Kidney epithelial cell (primary cell): ENCODE measurements around the gene SEL1L2. TPM values are rescaled to one million over a fixed set of nuclear protein-coding genes. Genes with fewer than 3 reads are reported as not detected.

Experiments
- DNase-seq: peaks from one replicate; pipeline ENCODE4 v3.0.0-alpha.2; 2010; ENCODE audit warnings: low read depth
- H3K27me3 ChIP-seq: 2 replicates; pipeline ENCODE4 v1.6.0; 2011; ENCODE audit warnings: low read length; ENCODE audit not compliant: control insufficient read depth, insufficient read depth
- H3K36me3 ChIP-seq: 2 replicates; pipeline ENCODE4 v1.5.1; 2011; ENCODE audit warnings: low read length; ENCODE audit not compliant: control insufficient read depth, insufficient read depth
- H3K4me3 ChIP-seq: 2 replicates; pipeline ENCODE4 v1.5.1; 2011; ENCODE audit warnings: low read depth, mild to moderate bottlenecking, control low read depth, low read length
- CTCF ChIP-seq: IDR thresholded peaks from 2 replicates; pipeline ENCODE4 v1.5.1; 2011; ENCODE audit warnings: mild to moderate bottlenecking, moderate library complexity, low read length, control low read depth, inconsistent platforms; ENCODE audit not compliant: insufficient read depth, poor library complexity, severe bottlenecking
- total RNA-seq: library from RNA; depleted of rRNA; stranded (reverse); fragments of >200 nt; gene quantifications from 2 replicates; pipeline ENCODE4 v1.2.3, GENCODE V29; 2015

SEL1L2 gene
- total RNA-seq, 1 donor from 2014 or later, result not detected

DNA sequence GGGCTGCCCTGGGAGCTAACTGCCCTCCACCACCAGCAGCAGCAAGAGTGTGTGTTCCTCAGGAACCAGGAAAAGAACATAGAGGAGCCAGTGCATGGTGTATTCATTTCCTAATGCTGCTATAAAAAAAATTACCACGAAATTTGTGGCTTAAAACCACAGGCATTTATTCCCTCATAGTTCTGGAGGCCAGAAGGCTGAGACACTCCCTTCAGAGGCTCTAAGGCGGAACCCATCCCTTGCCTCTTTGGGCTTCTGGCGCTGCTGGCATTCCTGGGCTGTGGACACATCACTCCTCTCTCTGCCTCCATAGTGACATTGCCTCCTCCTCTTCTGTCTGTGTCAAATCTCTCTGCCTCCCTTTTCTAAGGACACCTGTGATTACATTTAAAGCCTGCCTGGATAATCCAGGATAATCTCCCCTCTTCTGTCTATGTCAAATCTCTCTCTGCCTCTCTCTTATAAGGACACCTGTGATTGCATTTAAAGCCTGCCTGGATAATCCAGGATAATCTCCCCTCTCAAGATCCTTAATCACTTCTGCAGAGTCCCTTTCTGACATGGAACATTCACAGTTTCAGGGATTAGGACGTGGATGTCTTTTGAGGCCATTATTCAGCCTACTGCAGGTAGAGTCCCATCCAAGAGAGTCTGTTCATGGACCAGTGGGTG is 150.9 kb downstream of the SEL1L2 start:
- no peak overlapping the region for H3K4me3 ChIP-seq
- peak; percentile 21 for DNase-seq

DNA sequence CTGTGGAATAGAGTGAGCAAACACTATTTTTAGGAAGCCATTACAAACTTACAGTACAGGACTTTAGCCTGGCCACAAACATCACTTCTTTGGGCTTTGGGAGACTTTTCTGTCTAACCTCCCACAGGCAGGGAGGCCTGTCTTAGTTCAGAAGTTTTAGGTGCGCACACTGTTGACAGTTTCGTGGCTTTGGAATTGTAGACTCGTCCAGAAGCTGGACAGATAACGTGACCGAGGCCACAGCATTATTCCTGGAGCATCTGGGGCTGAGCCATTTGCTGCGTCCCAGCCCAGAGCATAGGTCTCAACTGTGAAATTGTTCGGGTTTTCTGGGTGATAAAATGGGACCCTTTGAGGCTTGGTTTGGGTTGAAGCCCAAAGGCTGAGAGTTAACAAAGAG is 151.8 kb downstream of the SEL1L2 start:
- no peak for TF ChIP-seq CTCF
- Histone ChIP-seq H3K36me3 (no peaks in the 10 kb centered on the region), H3K27me3 (no peaks in the 10 kb centered on the region), H3K4me3 (no peak overlapping the region)
- DNase-seq, result no peak

More for the DNA sequence above, 150.9 kb downstream of the SEL1L2 start:
- no peaks in the 10 kb centered on the region for H3K27me3 ChIP-seq
- TF ChIP-seq CTCF, result no peak
- H3K36me3 ChIP-seq, result no peaks in the 10 kb centered on the region

GRCh38 chr20:13831476-13831875 is 158.9 kb downstream of the SEL1L2 start:
- no peak for TF ChIP-seq CTCF
- Histone ChIP-seq H3K36me3 (no peaks in the 10 kb centered on the region), H3K27me3 (no peaks in the 10 kb centered on the region), H3K4me3 (no peak overlapping the region)
- no peak for DNase-seq

DNA sequence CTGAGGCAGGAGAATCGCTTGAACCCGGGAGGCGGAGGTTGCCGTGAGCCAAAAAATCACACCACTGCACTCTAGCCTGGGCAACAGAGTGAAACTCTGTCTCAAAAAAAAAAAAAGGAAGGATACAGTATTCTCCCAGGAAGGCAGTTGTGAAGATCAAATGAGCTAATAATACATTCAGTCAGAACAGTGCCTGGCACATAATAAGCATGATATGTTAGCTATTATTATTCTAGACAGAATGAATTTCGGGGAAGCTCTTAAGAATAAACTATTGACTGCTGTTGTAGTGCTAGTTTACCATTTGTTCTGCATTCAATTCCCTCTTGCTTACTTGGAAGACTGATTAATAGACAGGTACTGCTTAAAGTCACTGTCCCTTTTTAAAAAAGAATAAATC is 164.9 kb downstream of the SEL1L2 start:
- Histone ChIP-seq H3K36me3 (no peaks in the 10 kb centered on the region), H3K27me3 (no peaks in the 10 kb centered on the region), H3K4me3 (no peak overlapping the region)
- no peak for TF ChIP-seq CTCF
- DNase-seq, result no peak

- no peak overlapping the region for H3K4me3 ChIP-seq
- no peaks in the 10 kb centered on the region for H3K27me3 ChIP-seq
- H3K36me3 ChIP-seq, result no peaks in the 10 kb centered on the region
- no peak for DNase-seq
- no peak for TF ChIP-seq CTCF
Measured at GRCh38 chr20:13824459-13824858, 166.0 kb downstream of the SEL1L2 start.

- Histone ChIP-seq H3K27me3 (no peaks in the 10 kb centered on the region), H3K4me3 (no peak overlapping the region), H3K36me3 (peaks cover 2% of the 10 kb centered on the region)
- DNase-seq, result no peak
- no peak for TF ChIP-seq CTCF
Measured at GRCh38 chr20:13822459-13822858, 168.0 kb downstream of the SEL1L2 start.
